Liver (tissue), 9 donors: ENCODE measurements around the gene CRYGC. TPM values are rescaled to one million over a fixed set of nuclear protein-coding genes. Genes with fewer than 3 reads are reported as not detected.
A peak's percentile ranks its signal among the peaks of the same experiment; 100 is the strongest.

Experiments used
- DNase-seq: peaks from one replicate; pipeline ENCODE4 v3.0.0-alpha.2; 2017; ENCODE audit warnings: low spot score
- H3K27ac ChIP-seq, 2 donors: one replicate each; pipeline ENCODE4 v1.7.0; 2013; ENCODE audit warnings: inconsistent platforms in 2 of 2, low read length in 2 of 2, control low read depth in 1 of 2, low read depth in 1 of 2, mild to moderate bottlenecking in 1 of 2
- H3K27me3 ChIP-seq, 4 donors: one replicate each; pipeline versions ENCODE4 v1.6.1 to v1.7.0; 2013; ENCODE audit warnings: low read length in 3 of 4, inconsistent platforms in 1 of 4, mild to moderate bottlenecking in 1 of 4, moderate library complexity in 1 of 4; ENCODE audit not compliant: control insufficient read depth in 4 of 4, insufficient read depth in 4 of 4
- H3K36me3 ChIP-seq, 4 donors: one replicate each; pipeline versions ENCODE4 v1.6.1 to v1.7.0; 2013; ENCODE audit warnings: low read length in 3 of 4, mild to moderate bottlenecking in 3 of 4, low read depth in 1 of 4, moderate library complexity in 1 of 4; ENCODE audit not compliant: control insufficient read depth in 4 of 4, insufficient read depth in 3 of 4
- H3K4me1 ChIP-seq, 4 donors: one replicate each; pipeline versions ENCODE4 v1.6.1 to v1.7.0; 2013; ENCODE audit warnings: low read length in 3 of 4, mild to moderate bottlenecking in 3 of 4, moderate library complexity in 1 of 4; ENCODE audit not compliant: control insufficient read depth in 4 of 4, insufficient read depth in 4 of 4
- H3K4me3 ChIP-seq, 3 donors: one replicate each; pipeline versions ENCODE4 v1.6.1 to v1.7.0; 2013; ENCODE audit warnings: low read length in 3 of 3, control low read depth in 1 of 3, low read depth in 1 of 3, mild to moderate bottlenecking in 1 of 3
- H3K9ac ChIP-seq, 2 donors: one replicate each; pipeline ENCODE4 v1.7.0; 2013; ENCODE audit warnings: low read length in 2 of 2, mild to moderate bottlenecking in 2 of 2, moderate library complexity in 2 of 2, control low read depth in 1 of 2, low read depth in 1 of 2
- H3K9me3 ChIP-seq, 4 donors: one replicate each; pipeline versions ENCODE4 v1.6.1 to v1.7.0; 2013; ENCODE audit warnings: low read length in 3 of 4; ENCODE audit not compliant: control insufficient read depth in 4 of 4
- CTCF ChIP-seq: fragments of 150-350 bp; IDR thresholded peaks from 2 replicates; pipeline ENCODE4 v1.5.1; 2017; ENCODE audit warnings: improper control_type of control experiment, low read depth, low read length; ENCODE audit not compliant: missing input control
- EGR1 ChIP-seq, 2 donors: IDR thresholded peaks; 2 replicates each; pipeline ENCODE4 v1.6.1; 2016 to 2018; ENCODE audit warnings: antibody characterized with exemption in 2 of 2, low read depth in 2 of 2
- FOXA1 ChIP-seq: IDR thresholded peaks from 2 replicates; pipeline ENCODE4 v1.6.1; 2016; ENCODE audit warnings: antibody characterized with exemption
- FOXA2 ChIP-seq: IDR thresholded peaks from 2 replicates; pipeline ENCODE4 v1.6.1; 2016; ENCODE audit warnings: antibody characterized with exemption
- HNF4A ChIP-seq, 2 donors: conservative IDR thresholded peaks; 2 replicates each; pipeline ENCODE4 v1.6.1; 2016; ENCODE audit warnings: antibody characterized with exemption in 2 of 2, mild to moderate bottlenecking in 2 of 2
- HNF4G ChIP-seq: IDR thresholded peaks from 2 replicates; pipeline ENCODE4 v1.6.1; 2016; ENCODE audit warnings: antibody characterized with exemption
- JUND ChIP-seq, 2 donors: IDR thresholded peaks; 2 replicates each; pipeline ENCODE4 v1.6.1; 2016; ENCODE audit warnings: antibody characterized with exemption in 2 of 2
- MAX ChIP-seq: IDR thresholded peaks from 2 replicates; pipeline ENCODE4 v1.6.1; 2016; ENCODE audit warnings: antibody characterized with exemption
- RAD21 ChIP-seq, 2 donors: IDR thresholded peaks; 2 replicates each; pipeline ENCODE4 v1.6.1; 2016; ENCODE audit warnings: antibody characterized with exemption in 2 of 2, mild to moderate bottlenecking in 2 of 2
- SP1 ChIP-seq: IDR thresholded peaks from 2 replicates; pipeline ENCODE4 v1.6.1; 2018; ENCODE audit warnings: antibody characterized with exemption, mild to moderate bottlenecking
- TAF1 ChIP-seq: conservative IDR thresholded peaks from 2 replicates; pipeline ENCODE4 v1.6.1; 2016; ENCODE audit warnings: antibody characterized with exemption, mild to moderate bottlenecking
- ZBTB33 ChIP-seq: IDR thresholded peaks from 2 replicates; pipeline ENCODE4 v1.6.1; 2016; ENCODE audit warnings: antibody characterized with exemption
- WGBS: extraction: QIAGEN DNeasy Blood & Tissue Kit; methylation state at CpG from one replicate; pipeline ENCODE4 v1.1.7; 2013; 5-methylcytosine and 5-hydroxymethylcytosine counted together
- polyA plus RNA-seq, 2 donors: library from polyadenylated mRNA; stranded (reverse) in 1 of 2; unstranded in 1 of 2; fragments of 200-250 nt in 1 of 2; fragments of >200 nt in 1 of 2; fragmentation: Nextera tagmentation in 1 of 2; extraction: Ambion mirVana in 1 of 2; gene quantifications; one replicate each; pipeline versions ENCODE4 v1.2.1 to v1.2.3, GENCODE V29; 2013 to 2015
- total RNA-seq, 2 donors: library from RNA; depleted of rRNA; stranded (reverse); fragments of >200 nt; gene quantifications; one replicate each; pipeline ENCODE4 v1.2.3, GENCODE V29; 2014
- donor health status: healthy.
- donor health status: healthy.
- donor health status: healthy.
- donor health status: healthy.
- donor health status: healthy.

Gene CRYGC
- total and polyA plus RNA-seq, 4 donors = not detected

GRCh38 chr2:208153156-208153555 is 23.5 kb upstream of the CRYGC start:
- Histone ChIP-seq H3K4me3 (no peak overlapping the region), H3K9ac (no peak overlapping the region), H3K4me1 (peaks cover 0 to 3% (median 0%) of the 10 kb centered on the region in 4 donors), H3K9me3 (peaks cover 0 to 3% (median 1%) of the 10 kb centered on the region in 4 donors), H3K36me3 (no peaks in the 10 kb centered on the region), H3K27me3 (peaks cover 0 to 12% (median 0%) of the 10 kb centered on the region in 4 donors), H3K27ac (no peak overlapping the region)
- DNase-seq = no peak
- TF ChIP-seq SP1 (no peak), EGR1 (IDR thresholded peaks at IDR 0.05; ENCODE audit: low read depth in 2 of 2) (no peak), FOXA2 (no peak), JUND (IDR thresholded peaks at IDR 0.05) (no peak)

GRCh38 chr2:208150956-208151355 is 21.3 kb upstream of the CRYGC start:
- DNase-seq = no peak
- no peaks in the 10 kb centered on the region for H3K36me3 ChIP-seq
- TF ChIP-seq JUND (IDR thresholded peaks at IDR 0.05) = no peak

GRCh38 chr2:208150094-208150493 is 20.5 kb upstream of the CRYGC start:
- no peak for DNase-seq
- Histone ChIP-seq H3K36me3 (no peaks in the 10 kb centered on the region), H3K4me1 (peaks cover 0 to 3% (median 0%) of the 10 kb centered on the region in 4 donors), H3K9ac (no peak overlapping the region), H3K27ac (no peak overlapping the region), H3K27me3 (peaks cover 0 to 10% (median 0%) of the 10 kb centered on the region in 4 donors), H3K9me3 (peaks cover 0 to 3% (median 1%) of the 10 kb centered on the region in 4 donors), H3K4me3 (no peak overlapping the region)
- TF ChIP-seq ZBTB33 (no peak), HNF4A (conservative IDR thresholded peaks at IDR 0.05) (no peak), TAF1 (no peak), HNF4G (no peak), MAX (no peak), RAD21 (IDR thresholded peaks at IDR 0.05) (no peak), EGR1 (IDR thresholded peaks at IDR 0.05; ENCODE audit: low read depth in 2 of 2) (no peak), JUND (IDR thresholded peaks at IDR 0.05) (no peak), FOXA1 (no peak)

More at GRCh38 chr2:208150956-208151355, 21.3 kb upstream of the CRYGC start:
- H3K4me3 ChIP-seq = no peak overlapping the region
- H3K9me3 ChIP-seq = peaks cover 0 to 3% (median 1%) of the 10 kb centered on the region in 4 donors
- H3K27ac ChIP-seq = no peak overlapping the region
- no peak overlapping the region for H3K9ac ChIP-seq
- peaks cover 0 to 3% (median 0%) of the 10 kb centered on the region in 4 donors for H3K4me1 ChIP-seq
- peaks cover 0 to 16% (median 0%) of the 10 kb centered on the region in 4 donors for H3K27me3 ChIP-seq
- WGBS = 95% methylated on average over 1 of the region's 1 CpG

- H3K36me3 ChIP-seq = no peaks in the 10 kb centered on the region
- H3K4me3 ChIP-seq = no peak overlapping the region
- H3K27ac ChIP-seq = no peak overlapping the region
- H3K9me3 ChIP-seq = peaks cover 0 to 3% (median 1%) of the 10 kb centered on the region in 4 donors
- no peak overlapping the region for H3K9ac ChIP-seq
- no peak for DNase-seq
- TF ChIP-seq HNF4A (conservative IDR thresholded peaks at IDR 0.05) (no peak), CTCF (peak; percentile 14)
- peaks cover 0 to 8% (median 0%) of the 10 kb centered on the region in 4 donors for H3K27me3 ChIP-seq
- 85% methylated on average over 2 of the region's 2 CpGs for WGBS
- H3K4me1 ChIP-seq = peaks cover 0 to 3% (median 0%) of the 10 kb centered on the region in 4 donors
Measured at GRCh38 chr2:208148803-208149202, 19.2 kb upstream of the CRYGC start.
